Activated CD8-positive, alpha-beta memory T cell treated with anti-CD3 and anti-CD28 coated beads for 48 hours (primary cell): ENCODE results near the gene ERGIC3.
A peak's percentile ranks its signal among the peaks of the same experiment; 100 is the strongest.

Source experiments
- DNase-seq, 3 experiments: peaks; one replicate each; pipeline ENCODE4 v3.0.0-alpha.2; 2020; ENCODE audit warnings: low read depth in 2 of 3, low spot score in 2 of 3

Gene ERGIC3

GRCh38 chr20:35541783-35542662 lies at the start of gene ERGIC3:
TSS of gene ERGIC3 (plus strand) at chr20:35542078. CDS start at chr20:35542098, 20 bp downstream.
- DNase-seq, result peak; percentile 92 to 93 (median 92)

GRCh38 chr20:35492352-35492751 lies 49.5 kb upstream of the ERGIC3 start:
- DNase-seq, result no peak

GRCh38 chr20:35496481-35496880 lies 45.4 kb upstream of the ERGIC3 start:
- DNase-seq, result no peak

GRCh38 chr20:35497320-35497719 lies 44.6 kb upstream of the ERGIC3 start:
- no peak for DNase-seq

- DNase-seq, result no peak
Measured at GRCh38 chr20:35497780-35498189, 44.1 kb upstream of the ERGIC3 start.

- DNase-seq, result no peak
Measured at GRCh38 chr20:35499271-35499670, 42.6 kb upstream of the ERGIC3 start.

- DNase-seq, result no peak
Measured at GRCh38 chr20:35502352-35502751, 39.5 kb upstream of the ERGIC3 start.

GRCh38 chr20:35503281-35503680 lies 38.6 kb upstream of the ERGIC3 start:
- DNase-seq, result no peak

GRCh38 chr20:35503841-35504561 lies 37.9 kb upstream of the ERGIC3 start:
- DNase-seq, result no peak

- DNase-seq, result no peak
Measured at GRCh38 chr20:35504751-35505150, 37.1 kb upstream of the ERGIC3 start.

GRCh38 chr20:35506179-35506578 lies 35.7 kb upstream of the ERGIC3 start:
- DNase-seq, result no peak

GRCh38 chr20:35506872-35507638 lies 34.8 kb upstream of the ERGIC3 start:
- no peak for DNase-seq

- no peak for DNase-seq
Measured at GRCh38 chr20:35508493-35509218, 33.2 kb upstream of the ERGIC3 start.

GRCh38 chr20:35510951-35511735 lies 30.7 kb upstream of the ERGIC3 start:
- no peak for DNase-seq

GRCh38 chr20:35511814-35512420 lies 30.0 kb upstream of the ERGIC3 start:
- no peak for DNase-seq

- no peak for DNase-seq
Measured at GRCh38 chr20:35514371-35514932, 27.4 kb upstream of the ERGIC3 start.

- no peak for DNase-seq
Measured at GRCh38 chr20:35515341-35515740, 26.5 kb upstream of the ERGIC3 start.

- no peak for DNase-seq
Measured at GRCh38 chr20:35515949-35516645, 25.8 kb upstream of the ERGIC3 start.

GRCh38 chr20:35517125-35517524 lies 24.8 kb upstream of the ERGIC3 start:
- no peak for DNase-seq
